Activated CD8-positive, alpha-beta memory T cell treated with anti-CD3 and anti-CD28 coated beads for 48 hours (primary cell): ENCODE results near the gene SYNJ2.

Source experiments
- DNase-seq, 3 experiments: peaks; one replicate each; pipeline ENCODE4 v3.0.0-alpha.2; 2020; ENCODE audit warnings: low read depth in 2 of 3, low spot score in 2 of 3

Gene SYNJ2

GRCh38 chr6:158011980-158012566 is 30.4 kb downstream of the SYNJ2 start:
- DNase-seq: no peak

GRCh38 chr6:158013904-158014504 is 32.3 kb downstream of the SYNJ2 start:
- no peak for DNase-seq

GRCh38 chr6:158014505-158015187 is 33.0 kb downstream of the SYNJ2 start:
- DNase-seq: no peak

DNA sequence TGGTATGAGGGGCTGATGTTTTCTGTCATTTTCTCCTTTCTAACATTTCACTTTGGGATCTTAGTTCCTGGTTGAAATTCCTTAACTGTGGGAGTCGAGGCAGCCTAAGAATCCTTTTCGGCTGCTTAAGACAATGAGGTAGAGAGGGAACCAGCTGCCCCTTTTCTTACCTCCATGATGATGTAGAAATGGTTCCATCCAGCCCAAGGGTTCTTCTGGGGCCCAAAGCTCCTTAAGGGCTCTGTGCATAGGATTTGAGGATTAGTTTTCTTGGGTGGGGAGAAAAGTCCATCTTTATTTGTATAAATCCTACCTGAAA is 33.5 kb downstream of the SYNJ2 start:
- DNase-seq: no peak

DNA sequence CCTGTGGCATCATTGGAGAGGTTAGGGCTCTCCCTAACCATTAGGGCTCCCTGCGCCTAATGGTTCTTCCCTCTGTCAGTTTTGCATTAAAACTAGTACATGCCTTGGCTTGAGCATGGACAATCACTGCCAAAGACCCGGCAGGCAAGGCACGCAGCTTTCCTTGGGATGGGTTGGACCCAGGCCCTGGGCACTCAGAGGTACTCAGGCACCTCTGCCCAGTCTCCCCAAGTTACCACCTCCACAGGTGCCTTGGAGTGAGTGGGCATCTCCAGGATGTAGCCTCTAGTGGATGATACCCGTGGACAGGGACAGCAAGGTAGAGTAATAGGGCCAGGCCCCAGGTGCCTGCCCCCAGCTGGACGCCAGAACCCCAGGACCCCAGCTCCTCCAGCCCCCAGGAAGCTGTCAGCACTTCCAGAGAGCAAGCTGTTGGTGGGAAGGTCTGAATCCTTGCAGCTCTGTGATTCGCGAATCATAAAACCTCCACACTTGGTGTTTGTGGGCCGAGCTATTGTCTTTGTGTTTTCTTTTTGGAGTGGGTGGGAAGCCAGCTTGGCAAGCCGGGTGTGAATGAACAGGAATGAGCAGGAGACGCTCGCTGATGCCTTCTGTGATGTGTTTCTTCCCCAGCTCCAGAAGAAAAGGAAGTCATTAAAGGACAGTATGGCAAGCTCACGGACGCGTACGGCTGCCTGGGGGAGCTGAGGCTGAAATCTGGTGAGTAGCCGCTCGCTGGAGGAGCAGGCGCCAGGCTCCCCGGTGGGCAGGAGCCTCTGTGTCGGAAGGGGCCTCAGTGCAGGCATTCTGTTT is 35.1 kb downstream of the SYNJ2 start:
- no peak for DNase-seq

DNA sequence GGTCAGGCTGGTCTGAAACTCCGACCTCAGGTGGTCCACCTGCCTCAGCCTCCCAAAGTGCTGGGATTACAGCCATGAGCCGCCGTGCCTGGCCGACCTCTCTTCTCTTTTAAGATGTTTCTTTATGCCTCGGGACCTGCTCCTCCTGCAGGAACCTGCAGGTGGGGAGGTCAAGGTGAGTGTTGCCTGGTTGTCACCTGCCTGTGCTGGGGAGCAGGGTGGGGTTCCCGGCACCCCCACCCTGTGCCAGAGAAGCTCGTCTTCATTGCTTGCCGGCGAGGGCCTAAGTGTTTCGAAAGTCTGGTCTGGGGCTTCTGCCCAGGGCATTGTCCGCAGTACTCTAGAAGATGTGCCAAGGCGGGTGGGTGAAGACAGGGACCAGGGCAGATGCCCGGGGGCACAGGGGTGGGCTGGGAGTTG is 36.0 kb downstream of the SYNJ2 start:
- no peak for DNase-seq

DNA sequence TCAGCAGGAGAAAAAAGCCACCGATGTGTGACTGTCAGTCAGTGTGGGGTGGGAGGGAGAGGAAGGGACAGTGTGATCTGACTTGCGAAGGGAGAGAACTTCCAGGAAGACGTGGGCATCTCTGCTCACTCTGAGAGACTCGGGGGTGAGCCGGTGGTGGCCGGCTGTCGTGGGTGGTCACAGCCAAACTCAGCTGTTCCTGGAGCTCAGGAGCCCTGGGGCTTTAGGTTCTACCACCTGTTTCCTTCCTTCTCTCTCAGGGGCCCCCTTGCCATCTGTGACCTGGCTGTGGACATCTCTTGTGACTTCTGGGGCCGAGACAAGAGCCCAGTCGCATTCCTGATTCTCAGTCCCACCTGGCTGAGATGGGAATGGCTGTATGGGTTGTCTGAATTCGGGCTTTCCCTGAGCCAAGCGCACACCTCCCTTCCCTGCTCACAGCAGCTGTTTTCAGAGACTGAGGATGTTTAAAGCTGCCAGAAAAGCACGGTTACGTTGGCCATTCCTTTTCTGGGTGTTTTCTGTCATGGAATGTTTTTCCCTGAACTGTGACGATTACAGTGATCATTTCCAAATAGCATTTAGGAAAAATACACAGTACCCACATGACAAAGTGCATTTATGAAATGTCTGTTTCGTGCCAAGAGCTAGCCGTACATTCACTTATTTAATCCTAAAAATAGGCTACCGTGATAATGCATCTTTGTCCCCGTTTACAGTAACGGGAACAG is 36.5 kb downstream of the SYNJ2 start:
- no peak for DNase-seq

GRCh38 chr6:158018851-158019361 is 37.2 kb downstream of the SYNJ2 start:
- DNase-seq: no peak

DNA sequence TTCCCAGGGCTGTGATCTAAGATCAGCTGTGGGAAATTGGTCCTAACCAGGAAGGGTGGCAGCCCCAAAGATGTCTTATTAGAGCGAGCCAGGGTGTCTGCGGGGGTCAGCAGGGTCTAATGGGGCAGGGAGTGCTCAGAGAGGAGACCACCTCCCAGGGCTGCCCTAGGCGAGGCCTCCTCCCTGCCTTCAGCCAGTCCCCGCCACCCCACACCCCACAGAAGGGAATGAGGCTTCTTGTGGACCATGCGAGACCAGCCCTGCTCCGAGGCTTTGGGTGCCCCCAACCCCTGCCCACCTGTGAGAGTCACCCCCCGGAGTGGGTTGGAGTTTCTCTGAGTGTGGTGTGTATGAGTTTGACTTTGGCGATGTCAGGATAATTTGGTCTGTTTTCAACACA is 37.8 kb downstream of the SYNJ2 start:
- no peak for DNase-seq

GRCh38 chr6:158020272-158020711 is 38.6 kb downstream of the SYNJ2 start:
- DNase-seq: no peak

- DNase-seq: no peak
Observed at GRCh38 chr6:158020811-158021210, 39.1 kb downstream of the SYNJ2 start.

- no peak for DNase-seq
Observed at GRCh38 chr6:158021376-158021775, 39.7 kb downstream of the SYNJ2 start.

DNA sequence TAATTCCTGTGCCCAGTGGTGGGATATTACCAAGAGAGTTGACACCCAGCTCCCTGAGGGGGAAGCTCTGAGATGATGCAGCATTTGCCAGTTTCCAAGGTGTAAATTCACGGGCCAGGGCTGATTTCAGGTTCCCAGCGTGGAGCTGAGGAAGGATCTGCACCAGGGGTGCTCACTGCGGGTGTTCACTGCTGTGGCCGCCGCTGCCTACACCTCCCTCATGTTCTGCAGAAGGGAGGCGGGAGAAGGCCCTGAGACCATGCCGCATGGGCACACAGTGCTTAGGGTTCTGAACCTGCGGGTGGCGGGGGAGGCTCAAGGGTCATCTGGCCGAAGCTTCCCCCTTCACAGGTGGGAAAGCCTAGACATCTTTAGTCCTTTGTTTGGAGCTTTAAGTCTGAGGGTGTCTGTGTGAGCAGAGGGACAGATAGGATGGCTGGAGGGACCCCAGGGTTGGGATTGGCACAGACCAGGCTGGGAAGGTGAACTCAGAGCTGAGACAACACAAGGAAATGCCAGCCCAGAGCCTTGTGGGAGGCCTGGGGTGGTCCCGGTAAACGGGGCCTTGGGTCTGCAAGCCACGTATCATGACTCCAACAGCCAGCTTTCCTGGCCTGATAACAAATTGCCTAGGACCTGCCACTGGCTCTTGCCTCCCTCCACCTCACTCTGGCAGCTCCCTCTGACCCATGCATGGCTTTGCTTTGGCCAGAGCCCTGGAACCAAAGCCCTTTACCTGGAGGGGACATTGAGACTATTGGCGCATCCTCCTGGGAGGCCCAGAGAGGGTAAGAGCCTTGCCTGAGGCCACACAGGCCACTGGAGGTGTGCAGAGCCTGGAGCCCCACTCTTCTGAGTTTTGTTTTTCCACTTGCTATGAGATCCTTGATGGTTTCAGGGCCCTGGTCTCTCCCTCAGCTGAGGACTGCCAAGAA is 40.4 kb downstream of the SYNJ2 start:
- no peak for DNase-seq

GRCh38 chr6:158022749-158023596 is 41.3 kb downstream of the SYNJ2 start:
- no peak for DNase-seq

GRCh38 chr6:158023597-158023939 is 41.9 kb downstream of the SYNJ2 start:
- DNase-seq: no peak

- no peak for DNase-seq
Observed at GRCh38 chr6:158024566-158025297, 43.1 kb downstream of the SYNJ2 start.

- peak; percentile 57 to 69 (median 69) for DNase-seq
Observed at GRCh38 chr6:158026054-158026900, 44.6 kb downstream of the SYNJ2 start.
